ENCODE results near the gene LY86. TPM values are rescaled to one million over a fixed set of nuclear protein-coding genes. Genes with fewer than 3 reads are reported as not detected.

Gene LY86
- total and polyA plus RNA-seq, 2 donors (not counting 1 experiment from before 2014, with no cell fraction given): 68.7 to 90.2 TPM

DNA sequence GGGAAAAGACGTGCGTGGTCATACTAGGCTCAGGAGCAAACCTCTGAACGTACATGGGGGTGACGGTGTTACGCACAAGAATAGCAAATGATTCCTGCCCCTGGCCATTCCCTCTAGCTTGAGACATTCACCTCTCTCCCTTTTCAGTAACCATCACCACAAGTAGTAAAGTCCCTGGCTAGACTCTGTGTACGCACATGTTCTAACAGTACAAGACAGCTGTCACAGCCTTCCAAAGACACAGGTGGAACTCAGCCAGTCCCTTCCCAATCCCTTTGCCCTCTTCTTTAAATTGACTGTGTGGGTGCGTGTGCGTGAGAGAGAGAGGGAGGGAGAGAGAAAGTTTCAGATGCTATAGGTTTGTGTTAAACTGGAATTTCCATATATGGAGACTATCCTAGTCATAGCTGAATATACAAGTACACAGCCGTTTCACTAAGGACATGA lies 67.3 kb downstream of the LY86 start:
- Histone ChIP-seq H4K20me1 (ENCODE audit: control insufficient read depth, insufficient read depth, low read length, poor library complexity, severe bottlenecking) (no peaks in the 10 kb centered on the region), H2AFZ (ENCODE audit: insufficient read depth, low read depth, low read length, poor library complexity, severe bottlenecking) (no peak overlapping the region), H3K36me3 (replicated peaks in 1 of 2; ENCODE audit: control extremely low read depth in 1 of 2, control insufficient read depth in 1 of 2, extremely low read depth in 1 of 2, insufficient read depth in 2 of 2, low read length in 1 of 2) (peaks cover 0 to 41% of the 10 kb centered on the region in 2 experiments), H3K9me3 (ENCODE audit: control extremely low read depth in 1 of 3, control insufficient read depth in 2 of 3, insufficient read depth in 1 of 3, low read length in 2 of 3) (no peaks in the 10 kb centered on the region), H3K4me3 (ENCODE audit: control extremely low read depth in 1 of 5, extremely low read depth in 1 of 5, insufficient read depth in 1 of 5, low read depth in 2 of 5, low read length in 4 of 5) (no peak overlapping the region), H3K9ac (ENCODE audit: low read length) (no peak overlapping the region), H3K79me2 (ENCODE audit: control insufficient read depth, insufficient read depth, low read length) (no peaks in the 10 kb centered on the region), H3K27me3 (replicated peaks in 1 of 4; ENCODE audit: control extremely low read depth in 1 of 4, control insufficient read depth in 3 of 4, insufficient read depth in 4 of 4, low read length in 3 of 4) (no peaks in the 10 kb centered on the region), H3K4me2 (replicated peaks; ENCODE audit: low read depth, low read length, poor library complexity, severe bottlenecking) (no peak overlapping the region), H3K27ac (ENCODE audit: low read length in 2 of 2) (no peak overlapping the region), H3K4me1 (ENCODE audit: control insufficient read depth in 2 of 2, insufficient read depth in 2 of 2, low read length in 2 of 2) (peaks cover 28 to 33% of the 10 kb centered on the region in 2 donors)
- POLR2A ChIA-PET: no interaction called here
- WGBS (ENCODE audit: insufficient coverage): 85% methylated on average over 6 of the region's 9 CpGs
- CTCF ChIA-PET: interaction anchor here (1.1 kb wide), 2 partner anchors 9 to 98 kb away, joined by 3 read pairs; no protein-coding TSS in a partner anchor
- H3K27ac Mint-ChIP-seq: peak overlapping the region; percentile 13
- no peaks in the 10 kb centered on the region for H3K9me3 Mint-ChIP-seq (ENCODE audit: insufficient read depth)
- no peak for DNase-seq
- H3K4me3 Mint-ChIP-seq: no peak overlapping the region
- no peak for ATAC-seq (ENCODE audit: low read depth)
- H3K4me1 Mint-ChIP-seq: peaks cover 32% of the 10 kb centered on the region
- no peaks in the 10 kb centered on the region for H3K27me3 Mint-ChIP-seq
- no peak for TF ChIP-seq EZH2 (IDR thresholded peaks at IDR 0.05; ENCODE audit: borderline replicate concordance, insufficient read depth, low read depth, low read length, poor library complexity, severe bottlenecking)
- TF ChIP-seq, protein P1, sequence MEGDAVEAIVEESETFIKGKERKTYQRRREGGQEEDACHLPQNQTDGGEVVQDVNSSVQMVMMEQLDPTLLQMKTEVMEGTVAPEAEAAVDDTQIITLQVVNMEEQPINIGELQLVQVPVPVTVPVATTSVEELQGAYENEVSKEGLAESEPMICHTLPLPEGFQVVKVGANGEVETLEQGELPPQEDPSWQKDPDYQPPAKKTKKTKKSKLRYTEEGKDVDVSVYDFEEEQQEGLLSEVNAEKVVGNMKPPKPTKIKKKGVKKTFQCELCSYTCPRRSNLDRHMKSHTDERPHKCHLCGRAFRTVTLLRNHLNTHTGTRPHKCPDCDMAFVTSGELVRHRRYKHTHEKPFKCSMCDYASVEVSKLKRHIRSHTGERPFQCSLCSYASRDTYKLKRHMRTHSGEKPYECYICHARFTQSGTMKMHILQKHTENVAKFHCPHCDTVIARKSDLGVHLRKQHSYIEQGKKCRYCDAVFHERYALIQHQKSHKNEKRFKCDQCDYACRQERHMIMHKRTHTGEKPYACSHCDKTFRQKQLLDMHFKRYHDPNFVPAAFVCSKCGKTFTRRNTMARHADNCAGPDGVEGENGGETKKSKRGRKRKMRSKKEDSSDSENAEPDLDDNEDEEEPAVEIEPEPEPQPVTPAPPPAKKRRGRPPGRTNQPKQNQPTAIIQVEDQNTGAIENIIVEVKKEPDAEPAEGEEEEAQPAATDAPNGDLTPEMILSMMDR (IDR thresholded peaks at IDR 0.05): no peak
- intact Hi-C loops (cut with micrococcal nuclease): no loop called here

DNA sequence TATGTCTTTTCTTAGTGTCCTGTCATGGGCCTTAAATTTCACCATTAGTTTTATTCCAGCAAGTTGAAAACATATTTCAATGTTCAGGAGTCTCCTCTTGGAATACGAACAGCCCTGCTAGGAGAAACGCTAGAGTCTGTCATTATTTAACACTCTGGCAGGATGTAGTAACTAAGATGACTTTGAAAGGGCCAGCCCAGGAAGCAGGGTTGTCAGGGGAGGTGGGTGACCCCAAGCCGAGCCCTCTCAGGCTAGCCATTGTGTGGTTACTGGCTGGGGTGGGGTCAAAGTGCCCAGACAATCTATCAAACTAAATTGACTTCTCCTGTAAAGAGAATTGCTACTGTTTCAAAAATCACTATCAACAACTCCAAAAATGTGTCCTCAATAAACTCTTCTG lies 67.8 kb downstream of the LY86 start:
- TF ChIP-seq, protein P1 (IDR thresholded peaks at IDR 0.05): no peak
- no peak for TF ChIP-seq EZH2 (IDR thresholded peaks at IDR 0.05; ENCODE audit: borderline replicate concordance, insufficient read depth, low read depth, low read length, poor library complexity, severe bottlenecking)
- ChIA-PET CTCF (interaction anchor here (1.1 kb wide), 2 partner anchors 9 to 99 kb away, joined by 3 read pairs; no protein-coding TSS in a partner anchor), POLR2A (no interaction called here)
- H3K27me3 ChIP-seq (replicated peaks in 1 of 4; ENCODE audit: control extremely low read depth in 1 of 4, control insufficient read depth in 3 of 4, insufficient read depth in 4 of 4, low read length in 3 of 4): no peaks in the 10 kb centered on the region
- WGBS (ENCODE audit: insufficient coverage): 65% methylated on average over 2 of the region's 3 CpGs
- no peak overlapping the region for H2AFZ ChIP-seq (ENCODE audit: insufficient read depth, low read depth, low read length, poor library complexity, severe bottlenecking)
- no peaks in the 10 kb centered on the region for H4K20me1 ChIP-seq (ENCODE audit: control insufficient read depth, insufficient read depth, low read length, poor library complexity, severe bottlenecking)
- H3K4me2 ChIP-seq (replicated peaks; ENCODE audit: low read depth, low read length, poor library complexity, severe bottlenecking): no peak overlapping the region
- H3K27ac ChIP-seq (ENCODE audit: low read length in 2 of 2): peak overlapping the region in 1 of 2 donors; percentile 6
- peaks cover 28 to 33% of the 10 kb centered on the region in 2 donors for H3K4me1 ChIP-seq (ENCODE audit: control insufficient read depth in 2 of 2, insufficient read depth in 2 of 2, low read length in 2 of 2)
- H3K9me3 ChIP-seq (ENCODE audit: control extremely low read depth in 1 of 3, control insufficient read depth in 2 of 3, insufficient read depth in 1 of 3, low read length in 2 of 3): no peaks in the 10 kb centered on the region
- no peaks in the 10 kb centered on the region for H3K27me3 Mint-ChIP-seq
- H3K9ac ChIP-seq (ENCODE audit: low read length): no peak overlapping the region
- no peak overlapping the region for H3K4me3 Mint-ChIP-seq
- ATAC-seq (ENCODE audit: low read depth): no peak
- H3K36me3 ChIP-seq (replicated peaks in 1 of 2; ENCODE audit: control extremely low read depth in 1 of 2, control insufficient read depth in 1 of 2, extremely low read depth in 1 of 2, insufficient read depth in 2 of 2, low read length in 1 of 2): peaks cover 0 to 37% of the 10 kb centered on the region in 2 experiments
- H3K79me2 ChIP-seq (ENCODE audit: control insufficient read depth, insufficient read depth, low read length): no peaks in the 10 kb centered on the region
- H3K4me1 Mint-ChIP-seq: peaks cover 34% of the 10 kb centered on the region
- H3K27ac Mint-ChIP-seq: no peak overlapping the region
- H3K4me3 ChIP-seq (ENCODE audit: control extremely low read depth in 1 of 5, extremely low read depth in 1 of 5, insufficient read depth in 1 of 5, low read depth in 2 of 5, low read length in 4 of 5): no peak overlapping the region
- no peak for DNase-seq
- intact Hi-C loops (cut with micrococcal nuclease): no loop called here
- H3K9me3 Mint-ChIP-seq (ENCODE audit: insufficient read depth): no peaks in the 10 kb centered on the region

Measured in B cell (primary cell).